Lower leg skin (tissue), 3 donors: ENCODE measurements around the gene MACROD1.

Source experiments
- CTCF ChIP-seq, 3 donors: fragments of 450-650 bp; IDR thresholded peaks; one replicate each; pipeline ENCODE4 v1.5.1; 2016; ENCODE audit warnings: antibody characterized with exemption in 3 of 3, mild to moderate bottlenecking in 3 of 3, moderate library complexity in 2 of 3
- POLR2A ChIP-seq, 2 donors: fragments of 450-650 bp; IDR thresholded peaks; one replicate each; pipeline ENCODE4 v1.6.1; 2016 to 2017; ENCODE audit warnings: antibody characterized with exemption in 2 of 2, mild to moderate bottlenecking in 1 of 2, moderate library complexity in 1 of 2

- TF ChIP-seq POLR2A (IDR thresholded peaks at IDR 0.05), result no peak
- TF ChIP-seq CTCF (IDR thresholded peaks at IDR 0.05), result no peak
Observed at GRCh38 chr11:64039012-64039665, 126.8 kb downstream of the MACROD1 start.
